Colonic mucosa (tissue), 4 donors: ENCODE measurements around the gene MRPS18A. TPM values are rescaled to one million over a fixed set of nuclear protein-coding genes. Genes with fewer than 3 reads are reported as not detected.
"Not testable (repeated sequence)": the region's sequence is repeated elsewhere in the genome, so short reads cannot be mapped to it uniquely, and the experiment has no call there.

Experiments used
- DNase-seq: peaks from one replicate; pipeline ENCODE4 v3.0.0-alpha.2; 2020
- H3K27ac ChIP-seq: fragments of 200-600 bp; one replicate; pipeline ENCODE4 v1.8.0; 2021
- H3K27me3 ChIP-seq: fragments of 200-600 bp; one replicate; pipeline ENCODE4 v1.8.0; 2021
- H3K36me3 ChIP-seq: fragments of 200-600 bp; one replicate; pipeline ENCODE4 v1.8.0; 2021
- H3K4me1 ChIP-seq: fragments of 200-600 bp; one replicate; pipeline ENCODE4 v1.8.0; 2021; ENCODE audit warnings: mild to moderate bottlenecking
- H3K4me3 ChIP-seq: fragments of 200-600 bp; one replicate; pipeline ENCODE4 v1.8.0; 2021
- H3K9ac ChIP-seq, 2 donors: one replicate each; pipeline ENCODE4 v1.7.0; 2013; ENCODE audit warnings: control low read depth in 2 of 2, low read depth in 2 of 2, low read length in 2 of 2
- H3K9me3 ChIP-seq: fragments of 200-600 bp; one replicate; pipeline ENCODE4 v1.8.0; 2021
- CTCF ChIP-seq: fragments of 200-600 bp; IDR thresholded peaks from one replicate; pipeline ENCODE4 v1.8.0; 2022; ENCODE audit warnings: antibody characterized with exemption, mild to moderate bottlenecking
- intact Hi-C: fragments of 100-400 bp; cut with DNase I; formaldehyde crosslinking; loops from one replicate; pipeline ENCODE4 v1.14.1; 2022
- total RNA-seq, 2 donors: library from RNA; stranded (reverse); fragmentation: NEBNext Ultra II Directional in 1 of 2; extraction: Animal tissue kit (Norgen Biotek cat#: 25700) in 1 of 2; gene quantifications; one replicate each; pipeline ENCODE4 v1.2.1, GENCODE V29; 2021
- donor health status: healthy.
- donor health status: DM: no; HTN: no; CAD: no.
- donor health status: DM: no; HTN: no; CAD: no.

The MRPS18A gene
- total RNA-seq, 2 donors from 2014 or later = 83.6 to 120 TPM

GRCh38 chr6:43657221-43657802, 30.3 kb downstream of the MRPS18A start:
- Histone ChIP-seq H3K27me3 (no peaks in the 10 kb centered on the region), H3K4me1 (no peaks in the 10 kb centered on the region), H3K36me3 (no peaks in the 10 kb centered on the region), H3K4me3 (no peak overlapping the region), H3K9me3 (no peaks in the 10 kb centered on the region), H3K9ac (no peak overlapping the region), H3K27ac (no peak overlapping the region)
- intact Hi-C loops = no loop called here
- no peak for DNase-seq
- no peak for TF ChIP-seq CTCF

- H3K36me3 ChIP-seq, intact Hi-C loops, H3K9me3 ChIP-seq, H3K4me3 ChIP-seq, DNase-seq, H3K27ac ChIP-seq, H3K4me1 ChIP-seq, H3K27me3 ChIP-seq, H3K9ac ChIP-seq: not testable (repeated sequence)
These were observed 34.8 kb downstream of the MRPS18A start for GRCh38 chr6:43652822-43653221.

- TF ChIP-seq CTCF = no peak
- no peaks in the 10 kb centered on the region for H3K27me3 ChIP-seq
- intact Hi-C loops = no loop called here
- H3K27ac ChIP-seq = no peak overlapping the region
- DNase-seq = no peak
- H3K9me3 ChIP-seq = no peaks in the 10 kb centered on the region
- H3K4me1 ChIP-seq = no peaks in the 10 kb centered on the region
- H3K4me3 ChIP-seq = no peak overlapping the region
- no peaks in the 10 kb centered on the region for H3K36me3 ChIP-seq
- no peak overlapping the region for H3K9ac ChIP-seq
These were observed 39.3 kb downstream of the MRPS18A start for GRCh38 chr6:43648248-43648647.

GRCh38 chr6:43647613-43648012, 40.0 kb downstream of the MRPS18A start:
- H3K9ac ChIP-seq = no peak overlapping the region
- no peaks in the 10 kb centered on the region for H3K36me3 ChIP-seq
- no peak for TF ChIP-seq CTCF
- H3K9me3 ChIP-seq = no peaks in the 10 kb centered on the region
- H3K4me1 ChIP-seq = no peaks in the 10 kb centered on the region
- intact Hi-C loops = no loop called here
- H3K27ac ChIP-seq = no peak overlapping the region
- DNase-seq = no peak
- H3K27me3 ChIP-seq = no peaks in the 10 kb centered on the region
- no peak overlapping the region for H3K4me3 ChIP-seq

GRCh38 chr6:43645613-43645964, 42.0 kb downstream of the MRPS18A start:
- peaks cover 12% of the 10 kb centered on the region for H3K36me3 ChIP-seq
- no peaks in the 10 kb centered on the region for H3K9me3 ChIP-seq
- no peaks in the 10 kb centered on the region for H3K27me3 ChIP-seq
- no peak for DNase-seq
- no peak overlapping the region for H3K27ac ChIP-seq
- no peak for TF ChIP-seq CTCF
- intact Hi-C loops = no loop called here
- peak overlapping the region; percentile 41 for H3K4me3 ChIP-seq
- H3K9ac ChIP-seq = no peak overlapping the region
- H3K4me1 ChIP-seq = no peaks in the 10 kb centered on the region

- Histone ChIP-seq H3K27ac (peak within 1 kb of the TSS; percentile 52), H3K9ac (peak within 1 kb of the TSS in 1 of 2 donors; percentile 20)
These were observed 42.5 kb downstream of the MRPS18A start, which contains the start of gene RSPH9 for GRCh38 chr6:43644940-43645612. Gene RSPH9, plus strand, starts transcription at chr6:43645036. Its CDS starts 63 bp downstream, at chr6:43645099.

More at GRCh38 chr6:43644940-43645612, 42.5 kb downstream of the MRPS18A start, which contains the start of gene RSPH9:
- no peak for TF ChIP-seq CTCF
- H3K27me3 ChIP-seq = no peaks in the 10 kb centered on the region
- no peaks in the 10 kb centered on the region for H3K4me1 ChIP-seq
- peaks cover 17% of the 10 kb centered on the region for H3K36me3 ChIP-seq
- peak within 1 kb of the TSS; percentile 41 for H3K4me3 ChIP-seq
- no peaks in the 10 kb centered on the region for H3K9me3 ChIP-seq
- DNase-seq = peak; percentile 79
- intact Hi-C loops = no loop called here
